ENCODE data around the gene ASXL2. TPM values are rescaled to one million over a fixed set of nuclear protein-coding genes. Genes with fewer than 3 reads are reported as not detected.
"Not testable (repeated sequence)": the region's sequence is repeated elsewhere in the genome, so short reads cannot be mapped to it uniquely, and the experiment has no call there.

The ASXL2 gene
- total RNA-seq, 1 donor from 2014 or later, result 33.7 TPM

DNA sequence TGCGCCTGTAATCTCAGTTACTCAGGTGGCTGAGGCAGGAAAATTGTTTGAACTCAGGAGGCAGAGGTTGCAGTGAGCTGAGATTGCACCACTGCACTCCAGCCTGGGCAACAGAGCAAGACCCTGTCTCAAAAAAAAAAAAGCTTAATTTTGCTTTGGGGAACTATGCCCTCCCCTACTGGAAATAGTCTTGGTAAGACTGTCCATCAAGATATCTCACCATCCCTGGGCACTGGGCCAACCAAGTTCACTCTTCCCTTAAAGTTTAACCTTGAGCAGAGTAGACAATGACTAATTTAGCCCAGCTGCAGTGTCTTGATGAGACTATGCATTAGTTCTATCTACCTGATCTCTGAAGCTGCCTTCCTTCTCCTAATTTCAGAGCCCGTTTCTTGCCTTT lies 44.7 kb downstream of the ASXL2 start:
- no peak for DNase-seq (ENCODE audit: low spot score)

DNA sequence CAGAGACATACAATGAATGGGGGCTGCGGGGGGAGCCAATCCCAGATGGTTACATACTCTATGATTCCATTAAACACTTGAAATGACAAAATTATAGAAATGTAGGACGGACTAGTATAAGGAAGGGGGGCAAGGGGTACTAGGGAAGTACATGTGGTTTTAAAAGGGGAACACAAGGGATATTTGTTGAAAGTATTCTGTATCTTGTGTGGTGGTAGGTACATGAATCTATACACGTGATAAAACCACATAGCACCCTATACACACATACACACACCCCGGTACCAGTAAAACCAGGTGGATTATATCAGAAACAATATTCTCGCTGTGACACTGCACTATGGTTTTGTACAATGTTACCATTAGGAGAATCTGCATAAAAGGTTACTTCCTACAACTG lies 45.4 kb downstream of the ASXL2 start:
- DNase-seq (ENCODE audit: low spot score), result no peak

DNA sequence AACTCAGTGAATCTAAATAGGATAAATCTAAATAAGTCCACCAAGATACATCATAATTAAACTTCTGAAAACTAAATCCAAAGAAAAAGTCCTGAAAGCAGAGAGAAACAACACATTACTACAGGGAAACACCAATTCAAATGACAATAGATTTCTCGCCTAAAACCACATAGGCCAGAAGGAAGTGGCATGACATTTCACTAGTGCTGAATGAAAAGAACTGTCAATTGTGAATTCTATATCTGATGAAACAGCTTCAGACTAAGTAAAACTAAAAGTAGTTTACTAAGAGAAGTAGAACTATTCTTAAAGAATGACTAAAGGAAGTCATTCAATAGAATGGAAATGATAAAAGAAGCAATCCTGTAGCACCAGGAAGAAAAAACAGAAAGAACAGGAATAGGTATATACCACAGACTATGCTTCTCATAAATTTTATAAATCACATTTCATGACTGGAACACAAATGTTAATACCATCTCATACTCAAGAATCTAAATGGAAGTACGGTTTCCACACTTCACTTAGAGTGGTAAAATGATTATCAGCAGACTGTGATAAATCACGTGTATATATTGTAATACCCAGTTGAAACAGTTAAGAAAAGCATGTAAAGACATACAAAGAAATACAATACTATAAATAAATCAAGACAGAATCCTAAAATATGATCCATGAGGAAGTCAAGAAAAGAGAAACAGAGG lies 46.4 kb downstream of the ASXL2 start:
- no peak for DNase-seq (ENCODE audit: low spot score)

DNA sequence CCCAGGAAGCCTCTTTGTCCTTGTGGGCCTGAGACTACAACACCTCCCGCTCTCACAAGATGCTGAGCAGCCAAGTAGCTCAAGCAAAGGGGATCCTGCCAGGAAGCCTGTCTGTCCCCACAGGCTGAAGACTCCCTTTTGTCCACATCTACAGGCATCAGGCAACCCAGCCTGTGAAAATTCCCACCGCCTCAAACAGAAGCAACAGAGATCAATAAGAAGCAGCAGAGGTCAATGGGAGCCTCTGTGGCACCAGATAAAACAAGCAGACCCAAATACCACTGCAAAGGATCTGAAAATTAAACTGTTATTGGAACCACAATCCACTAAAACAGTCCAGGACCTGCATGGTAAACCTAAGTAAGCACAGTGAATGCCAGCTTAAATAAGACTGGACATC lies 48.5 kb downstream of the ASXL2 start:
- DNase-seq (ENCODE audit: low spot score), result no peak

DNA sequence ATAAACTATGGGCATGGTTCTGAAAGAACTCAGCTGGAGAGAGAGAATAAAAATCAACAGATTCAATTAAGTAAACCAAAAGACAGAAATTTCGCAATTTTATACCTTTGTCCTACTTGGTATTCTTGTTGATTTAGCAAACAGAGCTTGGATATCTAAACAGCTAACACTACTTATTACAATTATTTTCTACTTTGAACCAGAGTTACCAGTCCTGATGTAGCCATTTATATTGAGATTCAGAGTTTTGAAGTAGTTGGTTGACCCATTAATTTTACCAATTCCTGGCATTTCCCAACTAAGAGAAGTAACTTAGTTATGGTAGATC lies 48.9 kb downstream of the ASXL2 start:
- DNase-seq (ENCODE audit: low spot score), result no peak

DNA sequence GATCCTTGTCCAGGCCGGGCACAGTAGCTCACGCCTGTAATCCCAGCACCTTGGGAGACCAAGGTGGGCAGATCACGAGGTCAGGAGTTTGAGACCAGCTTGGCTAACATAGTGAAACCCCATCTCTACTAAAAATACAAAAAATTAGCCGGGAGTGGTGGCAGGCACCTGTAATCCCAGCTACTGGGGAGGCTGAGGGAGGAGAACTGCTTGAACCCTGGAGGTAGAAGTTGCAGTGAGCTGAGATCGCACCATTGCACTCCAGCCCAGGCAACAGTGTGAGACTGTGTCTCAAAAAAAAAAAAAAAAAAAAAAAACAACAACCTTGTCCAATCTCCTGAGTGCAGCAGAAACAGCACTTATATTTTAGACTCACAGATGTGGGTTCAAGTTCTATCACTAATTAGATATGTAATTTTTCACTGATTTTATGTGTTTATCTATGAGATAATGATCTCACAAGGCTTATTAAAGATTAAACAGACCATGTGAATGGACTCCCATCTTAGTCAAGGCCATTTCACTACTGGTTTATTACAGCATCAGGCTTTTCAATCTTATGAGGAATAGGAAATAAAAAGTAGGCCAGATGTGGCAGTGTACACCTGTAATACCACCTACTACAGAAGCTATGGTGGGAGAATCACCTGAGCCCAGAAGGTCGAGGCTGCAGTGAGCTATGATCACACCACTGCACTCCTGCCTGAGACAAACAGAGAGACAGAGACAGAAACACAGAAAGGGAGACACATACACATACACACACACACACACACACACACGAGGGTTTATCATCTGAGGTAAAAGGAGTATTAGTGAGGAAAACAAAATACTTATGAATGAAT lies 49.5 kb downstream of the ASXL2 start:
- DNase-seq (ENCODE audit: low spot score), result not testable (repeated sequence)

DNA sequence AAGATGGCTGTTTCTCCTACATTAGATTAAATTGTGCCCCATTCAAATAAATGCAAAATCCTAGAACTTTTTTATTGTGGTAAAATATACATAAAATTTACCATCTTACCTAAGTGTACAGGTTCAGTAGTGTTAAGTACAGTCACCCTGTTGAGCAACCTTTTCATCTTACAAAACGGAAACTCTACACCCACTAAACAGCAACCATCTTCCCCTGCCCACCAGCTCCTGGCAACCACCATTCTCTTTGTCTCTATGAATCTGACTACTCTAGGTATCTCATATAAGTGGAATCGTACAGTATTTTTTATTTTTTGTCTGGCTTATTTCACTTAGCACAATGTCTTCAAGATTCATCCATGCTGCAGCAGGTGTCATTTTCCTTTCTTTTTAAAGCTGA lies 53.0 kb downstream of the ASXL2 start:
- DNase-seq (ENCODE audit: low spot score), result no peak

DNA sequence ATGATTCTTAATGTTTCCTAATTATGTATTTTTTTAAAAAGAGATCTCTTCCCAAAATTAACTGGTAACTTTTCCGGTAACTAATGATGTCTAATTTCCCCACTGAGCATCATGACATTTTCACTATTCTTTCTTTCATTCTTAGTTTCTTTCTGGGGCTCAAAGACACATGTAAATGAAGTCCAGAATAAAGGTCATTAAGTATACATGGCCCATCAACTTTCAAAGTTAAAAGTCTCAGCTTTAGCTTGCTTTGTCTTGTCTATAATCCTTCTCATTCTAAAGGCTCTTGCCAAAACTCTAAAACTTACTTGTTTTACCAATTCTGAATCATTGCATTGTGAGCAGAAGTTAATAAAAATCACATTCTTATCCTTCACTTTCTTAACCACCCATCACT lies 53.6 kb downstream of the ASXL2 start:
- DNase-seq (ENCODE audit: low spot score), result no peak

DNA sequence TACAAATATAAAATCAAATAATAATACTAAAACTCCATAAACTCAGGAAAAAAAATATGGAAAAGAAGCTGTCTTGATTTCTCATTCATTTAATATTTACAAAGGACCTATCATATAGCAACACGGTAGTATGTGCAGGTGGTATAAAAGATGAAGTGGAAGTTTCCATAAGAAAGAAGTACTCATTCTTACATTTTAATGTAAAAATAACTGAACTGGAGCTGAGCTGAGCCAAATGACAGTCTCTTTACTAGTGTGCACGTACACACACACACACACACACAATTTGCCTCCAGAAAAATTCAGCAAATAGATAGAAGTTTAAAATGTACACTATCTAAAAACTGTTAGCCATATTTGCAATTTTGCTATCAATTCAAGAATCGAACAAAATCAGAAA lies 54.1 kb downstream of the ASXL2 start:
- DNase-seq (ENCODE audit: low spot score), result no peak

DNA sequence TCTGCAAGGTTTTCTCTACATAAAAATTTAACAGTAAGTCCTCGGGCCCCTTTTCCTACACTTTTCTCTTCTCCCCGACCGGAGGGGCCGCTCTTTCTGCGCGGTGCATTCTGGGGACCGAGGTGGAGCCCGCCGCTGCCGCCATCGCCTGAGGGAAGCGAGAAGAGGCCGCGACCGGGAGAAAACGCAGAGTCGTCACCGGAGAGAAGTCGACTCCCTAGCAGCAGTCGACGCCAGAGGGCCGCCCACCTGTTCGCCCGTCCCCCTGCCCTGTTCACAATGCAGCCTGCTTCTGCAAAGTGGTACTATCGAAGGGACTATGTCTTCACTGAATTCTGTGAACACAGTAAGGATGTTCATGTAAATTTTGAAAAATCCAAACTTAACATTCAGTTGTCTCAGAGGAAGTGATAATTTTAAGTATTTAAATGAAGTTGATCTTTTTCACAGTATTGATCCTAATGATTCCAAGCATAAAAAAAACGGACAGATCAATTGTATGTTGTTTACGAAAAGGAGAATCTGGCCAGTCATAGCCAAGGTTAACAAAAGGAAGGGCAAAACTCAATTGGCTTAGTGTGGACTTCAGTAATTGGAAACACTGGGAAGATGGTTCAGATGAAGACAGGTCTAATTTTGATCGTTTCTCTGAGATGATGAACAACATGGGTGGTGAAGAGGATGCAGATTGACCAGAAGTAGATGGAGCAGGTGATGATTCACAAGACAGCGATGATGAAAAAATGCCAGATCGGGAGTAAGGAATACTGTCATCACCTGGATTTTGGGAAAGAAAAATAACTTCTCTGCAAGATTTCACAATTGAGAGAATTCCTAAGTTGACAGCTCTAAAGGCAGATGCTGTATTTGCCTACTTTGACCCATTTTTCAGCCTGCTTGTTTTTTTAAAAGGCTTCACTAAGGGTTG lies 55.8 kb downstream of the ASXL2 start:
- DNase-seq (ENCODE audit: low spot score), result peak; percentile 58

DNA sequence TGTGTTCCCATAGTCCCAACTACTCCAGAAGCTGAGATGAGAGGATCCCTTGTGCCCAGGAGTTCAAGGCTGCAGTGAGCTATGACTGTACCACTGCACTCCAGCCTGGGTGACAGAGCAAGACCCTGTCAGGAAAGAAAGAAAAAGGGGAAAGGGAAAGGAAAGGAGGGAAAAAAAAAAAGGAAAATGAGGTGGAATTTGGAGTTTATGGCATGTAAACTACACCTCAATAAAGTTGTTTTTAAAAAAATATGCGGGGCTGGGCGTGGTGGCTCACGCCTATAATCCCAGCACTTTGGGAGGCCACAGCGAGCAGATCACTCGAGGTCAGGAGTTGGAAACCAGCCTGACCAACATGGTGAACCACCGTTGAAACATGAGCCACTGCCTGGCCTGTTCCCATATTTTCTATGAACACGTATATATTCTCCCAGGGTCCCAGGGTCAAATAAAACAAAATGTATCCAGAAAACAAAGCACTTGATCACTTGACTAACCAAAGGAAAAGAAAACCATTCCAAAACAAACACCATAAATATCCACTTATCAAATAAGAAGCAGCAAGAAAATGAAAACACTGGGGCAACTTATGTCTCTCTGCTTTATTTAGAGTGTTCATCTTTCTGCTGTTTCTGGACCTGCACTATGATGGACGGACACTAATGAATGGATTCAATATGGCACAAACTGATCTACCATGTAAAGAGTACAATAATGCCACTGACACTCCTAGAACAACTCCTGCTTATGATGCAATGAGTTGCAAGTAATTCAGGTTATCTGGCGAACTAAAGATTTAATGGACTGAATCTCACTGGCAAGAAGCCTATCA lies 56.8 kb downstream of the ASXL2 start:
- no peak for DNase-seq (ENCODE audit: low spot score)

DNA sequence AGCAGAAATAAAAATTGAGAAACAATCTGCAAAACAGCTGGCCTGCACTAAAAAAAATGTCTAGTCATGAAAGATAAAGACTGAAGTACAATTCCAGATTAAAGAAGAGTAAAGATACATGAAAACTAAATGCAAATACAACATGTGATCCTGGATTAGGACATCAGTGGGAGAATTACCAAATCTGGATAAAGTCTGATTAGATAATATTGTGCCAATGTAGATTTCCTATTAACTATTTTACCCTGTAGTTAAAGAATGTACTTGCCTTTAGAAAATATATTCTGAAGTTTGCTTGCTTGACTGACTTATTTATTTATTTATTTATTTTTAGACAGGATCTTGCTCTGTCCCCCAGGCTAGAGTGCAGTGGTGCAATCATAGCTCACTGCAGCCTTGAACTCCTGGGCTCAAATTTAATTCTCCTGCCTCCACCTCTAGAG lies 58.7 kb downstream of the ASXL2 start:
- no peak for DNase-seq (ENCODE audit: low spot score)

DNA sequence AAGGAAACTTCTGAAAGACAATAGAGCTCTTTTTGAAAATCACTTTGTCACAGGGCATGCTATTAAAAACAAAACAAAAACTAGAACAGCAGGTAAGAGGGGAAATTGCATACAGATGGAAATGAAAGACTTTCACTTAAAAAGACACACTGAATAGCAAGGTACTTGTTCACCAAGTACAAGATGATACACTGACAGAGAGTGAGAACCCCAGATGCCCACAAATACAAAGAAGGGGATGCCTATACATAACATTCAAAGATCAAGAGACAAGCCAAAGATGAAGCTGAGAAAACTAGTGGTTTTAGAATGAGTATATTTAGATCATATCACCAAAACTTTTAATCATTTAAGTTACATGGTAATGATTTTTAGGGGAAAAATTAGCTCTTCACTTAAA lies 60.7 kb downstream of the ASXL2 start:
- no peak for DNase-seq (ENCODE audit: low spot score)

DNA sequence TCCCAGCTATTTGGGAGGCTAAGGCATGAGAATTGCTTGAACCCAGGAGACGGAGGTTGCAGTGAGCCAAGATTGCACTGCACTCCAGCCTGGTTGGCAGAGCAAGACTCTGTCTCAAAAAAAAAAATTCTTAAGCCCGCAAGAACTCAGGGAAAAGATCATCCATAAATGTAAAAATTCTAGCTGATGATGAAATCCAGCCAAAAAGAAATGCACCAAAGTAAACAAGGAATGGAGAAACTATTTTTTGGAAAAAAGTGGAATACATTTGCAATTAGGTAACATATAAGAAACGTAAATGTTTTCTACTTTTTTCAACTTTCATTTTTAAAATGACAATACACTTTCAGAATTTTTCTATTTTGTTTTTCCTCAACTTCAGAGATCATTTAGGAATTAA lies 61.3 kb downstream of the ASXL2 start:
- DNase-seq (ENCODE audit: low spot score), result no peak

DNA sequence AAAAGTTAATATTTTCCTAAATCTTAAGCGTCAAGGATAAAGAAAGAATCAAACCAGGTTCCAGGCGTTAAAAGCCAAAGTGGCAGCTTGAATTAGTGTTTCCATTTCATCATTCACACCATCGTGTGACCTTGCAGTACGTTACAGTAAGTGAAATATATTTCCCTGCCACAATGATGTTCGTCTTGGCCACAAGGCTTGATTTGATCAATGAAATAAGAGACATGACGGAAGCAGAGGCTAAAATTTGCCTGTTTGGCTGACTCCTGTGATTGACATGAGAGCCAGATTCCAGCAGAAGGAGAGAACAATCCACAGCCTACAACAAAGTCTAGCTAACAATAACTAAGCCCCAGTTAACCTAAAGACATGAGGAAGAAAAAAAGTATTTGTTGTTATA lies 62.0 kb downstream of the ASXL2 start:
- no peak for DNase-seq (ENCODE audit: low spot score)

DNA sequence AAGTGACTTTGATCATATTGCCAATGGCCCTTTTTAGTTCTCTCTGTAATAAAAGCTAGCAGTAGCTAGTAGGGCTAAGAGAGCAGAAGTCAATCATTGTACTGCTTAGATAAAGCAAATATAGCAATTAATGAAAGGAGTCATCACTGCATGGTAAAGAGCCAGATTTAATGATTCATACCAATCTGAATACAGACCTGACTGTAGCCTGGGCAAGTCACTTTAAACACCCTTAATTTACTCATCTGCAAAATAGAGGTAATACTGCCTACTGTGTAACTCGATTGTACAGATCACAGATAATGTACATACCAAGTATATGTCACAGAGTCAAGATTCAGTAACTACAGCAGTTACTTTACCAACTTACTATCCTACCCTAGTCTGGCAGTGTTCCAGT lies 63.6 kb downstream of the ASXL2 start:
- no peak for DNase-seq (ENCODE audit: low spot score)

DNA sequence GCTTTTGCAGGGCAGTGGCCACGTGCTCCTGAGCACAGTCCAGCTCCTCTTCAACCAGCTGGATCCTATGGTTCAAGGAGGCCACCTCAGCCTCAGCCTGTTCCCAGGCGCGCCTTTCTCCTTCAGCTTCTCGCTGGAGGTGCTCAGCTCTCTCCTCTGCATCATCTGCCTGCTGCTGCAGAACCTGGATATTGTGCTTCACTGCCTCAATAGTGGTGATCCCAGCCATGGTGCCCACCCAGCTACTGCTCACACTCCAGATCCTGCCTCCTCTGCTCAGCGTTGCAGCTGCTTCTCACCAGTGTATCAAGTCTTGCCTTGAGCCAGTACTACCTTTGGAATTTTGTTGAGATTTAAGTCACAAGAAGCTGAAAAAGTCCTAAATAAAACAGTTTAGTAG lies 67.9 kb downstream of the ASXL2 start:
- DNase-seq (ENCODE audit: low spot score), result no peak

DNA sequence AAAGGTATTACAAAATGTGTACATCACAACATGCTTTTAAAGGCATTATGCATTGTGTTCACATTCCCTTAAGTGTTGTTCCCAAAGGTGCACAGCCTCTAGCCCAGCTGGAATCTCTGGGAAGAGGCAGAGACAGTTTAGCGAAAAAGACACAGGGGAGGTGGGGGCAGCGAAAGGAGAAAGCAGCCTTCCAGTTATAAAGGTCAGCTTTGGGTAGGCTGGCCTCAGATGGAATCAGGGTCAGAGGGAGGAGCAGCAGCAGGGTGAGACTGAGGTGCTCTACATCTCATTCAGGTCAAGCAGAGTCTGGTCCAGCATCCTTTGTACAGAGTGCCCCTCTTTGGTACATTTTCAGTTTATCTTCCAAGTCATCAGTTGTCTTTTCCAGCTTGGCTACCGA lies 68.6 kb downstream of the ASXL2 start:
- no peak for DNase-seq (ENCODE audit: low spot score)

DNA sequence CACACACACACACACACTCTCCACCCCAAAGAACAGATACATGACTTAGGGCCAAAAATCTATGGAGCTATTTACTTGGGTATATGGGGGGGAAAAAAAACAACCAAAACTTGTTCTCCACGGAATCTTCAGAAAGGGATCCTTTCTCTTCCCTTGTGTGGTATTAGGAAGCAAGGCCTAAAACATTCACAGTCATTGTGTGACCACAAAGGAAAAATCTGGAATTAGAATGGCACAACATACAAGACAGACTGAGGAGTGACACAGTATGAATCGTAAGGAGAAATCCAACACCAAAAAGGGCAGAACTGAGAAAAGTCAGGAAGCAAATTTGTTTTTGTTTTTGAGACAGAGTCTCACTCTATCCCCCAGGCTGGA lies 70.3 kb downstream of the ASXL2 start:
- DNase-seq (ENCODE audit: low spot score), result no peak

DNA sequence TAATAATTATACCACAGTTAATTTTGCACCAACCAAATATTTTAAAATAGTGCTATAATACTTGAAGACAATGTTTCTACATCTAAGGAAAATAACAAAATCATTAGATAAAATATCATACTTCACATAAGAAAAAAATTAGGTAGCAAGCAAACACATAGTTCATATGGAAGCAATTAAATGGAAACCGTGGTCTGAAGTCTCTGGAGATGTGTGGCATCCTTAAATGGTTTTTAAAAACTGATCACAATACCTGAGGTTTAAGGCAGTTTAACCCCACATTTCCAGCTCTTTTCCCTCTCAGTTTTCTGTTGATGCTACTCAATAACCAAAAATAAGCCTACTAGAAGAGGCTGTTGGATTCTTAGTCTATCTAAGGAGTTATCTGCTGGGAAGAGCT lies 71.3 kb downstream of the ASXL2 start:
- DNase-seq (ENCODE audit: low spot score), result no peak

DNA sequence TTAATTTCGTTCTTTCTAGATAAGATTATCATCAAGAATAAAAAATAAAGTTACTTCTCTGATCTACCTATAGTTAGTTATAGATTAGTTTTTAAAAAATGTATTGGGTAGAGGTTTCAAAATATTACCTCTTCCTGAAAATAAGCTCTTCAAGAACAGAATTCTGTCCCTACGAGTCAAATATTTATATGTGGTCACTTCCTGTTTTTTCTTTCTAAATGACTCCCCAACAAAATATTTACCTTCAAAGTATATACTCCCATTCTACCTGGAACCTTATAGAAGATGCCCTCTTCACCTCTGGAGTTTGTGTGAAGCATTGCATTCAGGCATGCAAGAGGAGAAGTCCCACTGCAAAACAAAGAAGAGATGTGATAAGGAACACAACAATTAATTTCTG lies 72.3 kb downstream of the ASXL2 start:
- no peak for DNase-seq (ENCODE audit: low spot score)

DNA sequence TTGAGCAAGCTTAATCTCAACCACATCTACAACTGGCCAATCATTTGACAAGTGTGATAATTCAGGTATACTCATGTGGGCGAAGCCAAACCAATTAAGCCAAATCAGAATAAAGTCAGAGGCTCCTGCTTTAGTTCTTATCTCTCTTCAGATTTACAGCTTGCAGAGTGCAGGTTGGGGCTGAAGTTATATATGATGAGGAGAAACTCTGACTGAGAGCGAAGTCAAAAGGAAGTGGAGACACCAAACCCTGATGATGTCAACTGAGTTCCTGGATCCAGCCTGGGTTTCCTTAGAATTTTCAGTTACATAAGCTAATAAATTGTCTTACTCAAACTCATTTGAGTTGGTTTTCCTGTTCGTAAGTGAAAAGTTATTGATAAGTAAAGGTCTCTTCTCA lies 73.9 kb downstream of the ASXL2 start:
- DNase-seq (ENCODE audit: low spot score), result no peak

All from ureter (tissue), 1 donor.